Prostate gland (tissue), 2 donors: Measurements from ENCODE around the gene FBXL3. TPM values are rescaled to one million over a fixed set of nuclear protein-coding genes. Genes with fewer than 3 reads are reported as not detected.

Experiments used
- DNase-seq: peaks from one replicate; pipeline ENCODE4 v3.0.0-alpha.2; 2019; ENCODE audit warnings: low spot score
- H3K27ac ChIP-seq, 2 donors: fragments of 200-600 bp; sonication (generic); 2 replicates each; pipeline ENCODE4 v1.5.1; 2017 to 2019
- H3K27me3 ChIP-seq: fragments of 200-600 bp; sonication (generic); replicated peaks from 2 replicates; pipeline ENCODE4 v1.5.1; 2019; ENCODE audit not compliant: insufficient read depth
- H3K36me3 ChIP-seq, 2 donors: fragments of 200-600 bp; sonication (generic); 1 replicate in 1 of 2; 2 replicates in 1 of 2; pipeline versions ENCODE4 v1.5.1 to v1.8.1; 2017 to 2019
- H3K4me1 ChIP-seq: fragments of 200-600 bp; sonication (generic); replicated peaks from 2 replicates; pipeline ENCODE4 v1.5.1; 2019
- H3K4me3 ChIP-seq, 2 donors: fragments of 200-600 bp; sonication (generic); 2 replicates each; pipeline ENCODE4 v1.5.1; 2017 to 2019
- H3K9me3 ChIP-seq: fragments of 200-600 bp; sonication (generic); 2 replicates; pipeline ENCODE4 v1.5.1; 2017
- CTCF ChIP-seq, 4 experiments: fragments of 200-600 bp in 2 of 4; fragments of 450-650 bp in 2 of 4; sonication (generic) in 2 of 4; IDR thresholded peaks; 1 replicate in 3 of 4; 2 replicates in 1 of 4; pipeline ENCODE4 v1.5.1; 2016 to 2019; ENCODE audit warnings: antibody characterized with exemption in 4 of 4, mild to moderate bottlenecking in 2 of 4, moderate library complexity in 2 of 4
- POLR2A ChIP-seq: fragments of 450-650 bp; IDR thresholded peaks from one replicate; pipeline ENCODE4 v1.6.1; 2016; ENCODE audit warnings: antibody characterized with exemption, mild to moderate bottlenecking
- POLR2AphosphoS5 ChIP-seq: sonication (generic); formaldehyde crosslinking; IDR thresholded peaks from one replicate; pipeline ENCODE4 v1.6.1; 2017; ENCODE audit warnings: antibody characterized with exemption
- WGBS: methylation state at CpG from one replicate; pipeline ENCODE4 v1.1.5; 2018; 5-methylcytosine and 5-hydroxymethylcytosine counted together
- intact Hi-C: fragments of 100-400 bp; cut with DNase I; formaldehyde crosslinking; loops from one replicate; pipeline ENCODE4 v1.14.2; 2022
- total RNA-seq, 2 donors: library from RNA; depleted of rRNA; stranded (reverse); fragments of >200 nt; gene quantifications; one replicate each; pipeline ENCODE4 v1.1.0, GENCODE V29; 2016

Gene FBXL3
- total RNA-seq, 2 donors from 2014 or later, result 85.6 to 113 TPM

- TF ChIP-seq POLR2AphosphoS5, result no peak
- no peak for TF ChIP-seq POLR2A
- no peak for TF ChIP-seq CTCF (IDR thresholded peaks at IDR 0.05)
- intact Hi-C loops, result no loop called here
- Histone ChIP-seq H3K36me3 (no peaks in the 10 kb centered on the region), H3K9me3 (no peaks in the 10 kb centered on the region), H3K4me3 (no peak overlapping the region), H3K27me3 (peaks cover 6% of the 10 kb centered on the region), H3K4me1 (no peaks in the 10 kb centered on the region), H3K27ac (no peak overlapping the region)
- no peak for DNase-seq
- WGBS, result 79% methylated on average over 5 of the region's 5 CpGs
Observed at GRCh38 chr13:76955661-76956060, 71.3 kb downstream of the FBXL3 start.

Other genes with a start within 250 kb of the FBXL3 start
- 100 to 1,000 TPM in 1 of 2 donors, 10 to 100 TPM in 1; 21.5 to 111 TPM for gene KCTD12, start 140.8 kb downstream of the FBXL3 start, total RNA-seq
- not detected for gene ACOD1, start 78.6 kb downstream of the FBXL3 start, total RNA-seq
- 10 to 100 TPM; 27.1 to 34.3 TPM for gene CLN5, start 35.1 kb downstream of the FBXL3 start, total RNA-seq